ENCODE data around the gene ANKRD52.
A peak's percentile ranks its signal among the peaks of the same experiment; 100 is the strongest.
"Not testable (repeated sequence)": the region's sequence is repeated elsewhere in the genome, so short reads cannot be mapped to it uniquely, and the experiment has no call there.

Gene ANKRD52

DNA sequence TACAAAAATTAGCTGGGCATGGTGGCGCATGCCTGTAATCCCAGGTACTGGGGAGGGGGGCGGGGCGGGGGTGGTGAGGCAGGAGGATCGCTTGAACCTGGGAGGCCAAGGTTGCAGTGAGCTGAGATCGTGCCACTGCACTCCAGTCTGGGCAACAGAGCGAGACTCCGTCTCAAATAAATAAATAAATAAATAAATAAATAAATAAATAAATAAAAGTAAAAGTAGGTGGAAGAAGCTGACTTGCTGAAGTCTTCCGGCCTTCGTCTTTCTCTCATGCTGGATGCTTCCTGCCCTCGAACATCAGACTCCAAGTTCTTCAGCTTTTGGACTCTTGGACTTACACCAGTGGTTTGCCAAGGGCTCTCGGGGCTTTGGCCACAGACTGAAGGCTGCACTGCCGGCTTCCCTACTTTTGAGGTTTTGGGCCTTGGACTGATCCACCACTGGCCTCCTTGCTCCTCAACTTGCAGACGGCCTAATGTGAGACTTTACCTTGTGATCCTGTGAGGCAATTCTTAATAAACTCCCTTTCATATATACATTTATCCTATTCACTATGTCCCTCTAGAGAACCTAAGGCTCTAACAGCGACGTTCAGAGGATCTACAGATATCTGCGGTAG is 8.0 kb upstream of the ANKRD52 start:
- not testable (repeated sequence) for H3K27me3 ChIP-seq (ENCODE audit: control insufficient read depth, insufficient read depth, low read length); H3K4me1 ChIP-seq (ENCODE audit: control insufficient read depth, insufficient read depth, low read length)

DNA sequence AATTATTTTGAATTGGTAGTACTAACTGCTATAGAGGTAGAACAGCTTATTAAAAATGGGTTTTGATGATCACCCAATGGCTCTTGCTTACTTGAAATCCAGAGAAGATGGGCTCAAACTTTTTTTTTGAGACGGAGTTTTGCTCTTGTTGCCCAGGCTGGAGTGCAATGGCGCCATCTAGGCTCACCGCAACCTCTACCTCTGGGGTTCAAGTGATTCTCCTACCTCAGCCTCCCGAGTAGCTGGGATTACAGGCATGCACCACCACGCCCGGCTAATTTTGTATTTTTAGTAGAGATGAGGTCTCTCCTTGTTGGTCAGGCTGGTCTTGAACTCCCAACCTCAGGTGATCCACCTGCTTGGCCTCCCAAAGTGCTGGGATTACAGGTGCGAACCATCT is 4.8 kb upstream of the ANKRD52 start:
- not testable (repeated sequence) for H3K4me3 ChIP-seq (ENCODE audit: low read length); H3K9ac ChIP-seq (ENCODE audit: low read length); H3K27me3 ChIP-seq (ENCODE audit: control insufficient read depth, insufficient read depth, low read length); H3K36me3 ChIP-seq (ENCODE audit: control insufficient read depth, insufficient read depth, low read length); H3K27ac ChIP-seq (ENCODE audit: low read depth, low read length)
- H3K4me1 ChIP-seq (ENCODE audit: control insufficient read depth, insufficient read depth, low read length) = peaks cover 12% of the 10 kb centered on the region

More for the DNA sequence above, 8.0 kb upstream of the ANKRD52 start:
- Histone ChIP-seq H3K27ac (ENCODE audit: low read depth, low read length) (peak overlapping the region; percentile 95), H3K4me3 (ENCODE audit: low read length) (peak overlapping the region; percentile 77), H3K9ac (ENCODE audit: low read length) (peak overlapping the region; percentile 88)
- H3K36me3 ChIP-seq (ENCODE audit: control insufficient read depth, insufficient read depth, low read length) = not testable (repeated sequence)

DNA sequence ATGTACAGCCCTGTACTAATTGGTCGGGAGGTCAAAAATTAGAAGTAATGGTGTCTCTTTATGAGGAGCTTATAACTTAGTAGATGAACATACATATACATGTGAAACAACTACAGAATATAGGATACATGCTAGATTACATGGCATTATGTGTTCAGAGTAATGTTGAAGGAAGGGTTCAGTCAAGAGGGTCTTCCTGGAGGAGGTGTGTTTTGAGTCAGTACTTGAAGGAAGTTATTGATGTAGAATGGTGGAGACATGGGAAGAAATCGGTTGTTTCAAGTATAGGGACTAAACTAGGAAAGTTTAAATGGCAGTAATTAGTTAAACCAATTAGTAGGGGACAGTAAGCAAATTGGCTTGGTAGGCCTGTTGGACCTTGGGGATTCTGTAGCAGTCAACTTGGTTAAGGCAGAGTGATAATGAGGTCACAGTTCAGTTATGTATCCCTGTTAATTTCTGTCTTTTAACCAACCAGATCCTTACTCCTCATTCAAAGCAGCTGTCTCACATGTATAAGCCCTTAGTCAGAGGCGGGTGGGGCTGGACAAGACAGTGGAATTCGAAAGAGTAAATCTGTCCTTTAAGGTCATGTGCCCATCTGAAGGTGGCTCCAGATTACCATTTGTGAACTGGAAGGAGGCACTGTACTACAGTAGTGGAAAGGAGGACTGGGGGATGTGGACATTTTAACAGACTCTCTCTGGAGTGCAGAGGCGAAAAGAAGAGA is 3.5 kb upstream of the ANKRD52 start:
- no peak overlapping the region for H3K27ac ChIP-seq (ENCODE audit: low read depth, low read length)
- H3K36me3 ChIP-seq (ENCODE audit: control insufficient read depth, insufficient read depth, low read length) = no peaks in the 10 kb centered on the region
- H3K4me1 ChIP-seq (ENCODE audit: control insufficient read depth, insufficient read depth, low read length) = peaks cover 15% of the 10 kb centered on the region
- H3K9ac ChIP-seq (ENCODE audit: low read length) = no peak overlapping the region
- H3K4me3 ChIP-seq (ENCODE audit: low read length) = no peak overlapping the region
- H3K27me3 ChIP-seq (ENCODE audit: control insufficient read depth, insufficient read depth, low read length) = no peaks in the 10 kb centered on the region

DNA sequence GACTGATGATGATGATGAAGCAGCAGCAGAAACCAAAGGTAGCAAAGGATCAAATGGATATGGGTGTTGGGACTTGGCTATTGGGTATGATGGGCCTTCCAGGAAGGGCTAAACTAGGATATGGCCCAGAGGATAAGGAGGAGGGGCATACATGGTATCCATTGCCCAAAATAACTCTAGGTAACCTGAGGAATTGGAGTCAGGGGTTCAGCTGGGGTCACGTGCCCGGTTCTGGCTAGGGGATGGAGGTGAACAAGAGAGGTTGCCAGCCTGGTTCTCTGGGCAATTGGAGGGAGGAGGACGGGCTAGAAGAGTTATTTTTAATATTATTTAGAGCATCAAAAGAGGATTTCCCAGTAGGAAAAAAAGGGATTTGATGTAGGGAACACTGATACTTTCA is 2.7 kb upstream of the ANKRD52 start:
- Histone ChIP-seq H3K36me3 (ENCODE audit: control insufficient read depth, insufficient read depth, low read length) (no peaks in the 10 kb centered on the region), H3K27me3 (ENCODE audit: control insufficient read depth, insufficient read depth, low read length) (no peaks in the 10 kb centered on the region), H3K4me3 (ENCODE audit: low read length) (no peak overlapping the region), H3K9ac (ENCODE audit: low read length) (no peak overlapping the region), H3K4me1 (ENCODE audit: control insufficient read depth, insufficient read depth, low read length) (peaks cover 14% of the 10 kb centered on the region), H3K27ac (ENCODE audit: low read depth, low read length) (no peak overlapping the region)

DNA sequence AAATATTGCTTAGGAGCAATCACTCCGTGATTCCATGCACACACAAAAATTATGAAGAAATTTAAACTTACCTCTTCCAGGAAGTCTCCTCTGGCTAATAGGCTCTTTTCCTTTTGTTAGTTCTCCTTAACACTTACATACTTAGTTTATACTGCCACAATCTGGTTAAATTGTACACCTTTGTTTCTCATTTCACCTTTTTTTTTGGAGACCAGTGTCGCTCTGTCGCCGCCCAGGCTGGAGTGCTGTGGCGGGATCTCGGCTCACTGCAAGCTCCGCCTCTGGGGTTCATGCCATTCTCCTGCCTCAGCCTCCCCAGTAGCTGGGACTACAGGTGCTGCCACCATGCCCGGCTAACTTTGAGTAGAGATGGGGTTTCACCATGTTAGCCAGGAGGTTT is 2.2 kb upstream of the ANKRD52 start:
- Histone ChIP-seq H3K4me1 (ENCODE audit: control insufficient read depth, insufficient read depth, low read length) (peaks cover 14% of the 10 kb centered on the region), H3K27ac (ENCODE audit: low read depth, low read length) (no peak overlapping the region), H3K9ac (ENCODE audit: low read length) (no peak overlapping the region), H3K4me3 (ENCODE audit: low read length) (no peak overlapping the region), H3K36me3 (ENCODE audit: control insufficient read depth, insufficient read depth, low read length) (no peaks in the 10 kb centered on the region), H3K27me3 (ENCODE audit: control insufficient read depth, insufficient read depth, low read length) (no peaks in the 10 kb centered on the region)

DNA sequence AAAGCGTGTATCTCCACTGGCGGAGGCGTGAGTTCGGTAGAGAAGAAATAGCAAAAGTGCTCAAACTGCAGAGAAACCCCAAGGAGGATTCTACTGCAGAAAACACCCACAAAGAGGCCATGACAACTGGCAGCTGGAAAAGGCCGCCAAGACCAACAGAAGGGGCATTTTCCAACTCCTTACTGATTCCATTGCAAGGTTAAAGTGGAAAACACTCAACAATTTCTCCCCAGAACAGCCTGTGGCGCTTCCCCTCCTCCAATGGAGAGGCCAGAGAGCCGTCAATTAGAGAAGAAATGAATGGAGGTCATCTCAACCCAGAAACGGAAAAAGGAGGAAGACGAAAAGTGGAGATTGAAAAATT is 618 bp upstream of the ANKRD52 start:
- Histone ChIP-seq H3K4me3 (ENCODE audit: low read length) (peak overlapping the region; percentile 82), H3K9ac (ENCODE audit: low read length) (peak overlapping the region; percentile 46), H3K4me1 (ENCODE audit: control insufficient read depth, insufficient read depth, low read length) (peaks cover 14% of the 10 kb centered on the region), H3K36me3 (ENCODE audit: control insufficient read depth, insufficient read depth, low read length) (peaks cover 11% of the 10 kb centered on the region), H3K27ac (ENCODE audit: low read depth, low read length) (peak overlapping the region; percentile 92), H3K27me3 (ENCODE audit: control insufficient read depth, insufficient read depth, low read length) (no peaks in the 10 kb centered on the region)

DNA sequence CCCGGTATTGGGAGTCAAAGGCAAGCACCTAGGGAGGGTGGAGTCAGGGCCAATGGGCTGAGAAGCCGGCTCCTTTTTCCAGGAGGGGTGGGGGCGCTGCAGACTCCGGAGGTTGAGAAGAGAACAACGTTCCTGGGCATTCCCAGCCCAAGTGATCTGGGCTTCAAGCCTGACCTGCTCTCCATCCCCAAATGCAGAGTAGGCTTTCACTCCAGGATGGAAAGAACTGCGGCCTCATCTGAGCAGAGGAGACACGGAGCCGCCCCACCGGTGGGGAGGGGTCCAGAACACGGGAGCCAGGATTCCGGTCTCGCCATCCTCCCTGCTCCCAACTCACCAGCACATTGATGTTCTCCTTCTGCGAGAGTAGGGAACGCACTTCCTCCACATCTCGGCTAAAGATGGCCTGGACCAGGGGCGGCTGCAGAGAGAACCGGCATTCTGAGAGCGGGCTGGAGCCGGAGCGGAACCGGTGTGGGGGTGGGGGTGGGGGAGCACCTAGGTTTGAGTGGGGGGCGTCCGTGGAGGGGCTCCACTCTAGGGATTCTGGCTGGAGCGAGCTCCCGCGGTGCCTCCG is 605 bp downstream of the ANKRD52 start:
- H3K27me3 ChIP-seq (ENCODE audit: control insufficient read depth, insufficient read depth, low read length) = no peaks in the 10 kb centered on the region
- peak overlapping the region; percentile 61 for H3K4me3 ChIP-seq (ENCODE audit: low read length)
- peaks cover 23% of the 10 kb centered on the region for H3K36me3 ChIP-seq (ENCODE audit: control insufficient read depth, insufficient read depth, low read length)
- peak overlapping the region; percentile 83 for H3K27ac ChIP-seq (ENCODE audit: low read depth, low read length)
- peak overlapping the region; percentile 32 for H3K9ac ChIP-seq (ENCODE audit: low read length)
- H3K4me1 ChIP-seq (ENCODE audit: control insufficient read depth, insufficient read depth, low read length) = peaks cover 14% of the 10 kb centered on the region

DNA sequence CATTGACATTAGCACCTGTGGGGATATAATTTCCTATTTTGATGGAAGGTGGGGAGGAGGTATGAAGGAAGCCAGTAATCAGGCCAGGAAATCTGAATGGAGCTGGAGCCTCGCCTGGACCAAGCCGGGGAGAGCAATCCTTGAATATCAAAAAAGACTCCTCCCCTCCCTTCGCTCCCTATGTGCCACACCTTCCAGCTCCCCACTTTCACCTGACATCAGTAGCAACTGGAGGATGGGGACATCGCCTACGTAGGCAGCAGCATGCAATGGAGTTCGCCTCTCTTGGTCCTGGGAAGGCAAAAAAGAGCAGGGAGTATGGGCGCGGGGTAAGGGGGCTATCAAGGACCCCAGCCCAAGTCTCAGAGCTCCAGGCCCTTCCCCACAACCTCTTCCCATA is 1.1 kb downstream of the ANKRD52 start:
- Histone ChIP-seq H3K9ac (ENCODE audit: low read length) (peak overlapping the region; percentile 26), H3K4me3 (ENCODE audit: low read length) (peak overlapping the region; percentile 61), H3K27me3 (ENCODE audit: control insufficient read depth, insufficient read depth, low read length) (no peaks in the 10 kb centered on the region), H3K4me1 (ENCODE audit: control insufficient read depth, insufficient read depth, low read length) (peaks cover 14% of the 10 kb centered on the region), H3K36me3 (ENCODE audit: control insufficient read depth, insufficient read depth, low read length) (peaks cover 29% of the 10 kb centered on the region), H3K27ac (ENCODE audit: low read depth, low read length) (no peak overlapping the region)

DNA sequence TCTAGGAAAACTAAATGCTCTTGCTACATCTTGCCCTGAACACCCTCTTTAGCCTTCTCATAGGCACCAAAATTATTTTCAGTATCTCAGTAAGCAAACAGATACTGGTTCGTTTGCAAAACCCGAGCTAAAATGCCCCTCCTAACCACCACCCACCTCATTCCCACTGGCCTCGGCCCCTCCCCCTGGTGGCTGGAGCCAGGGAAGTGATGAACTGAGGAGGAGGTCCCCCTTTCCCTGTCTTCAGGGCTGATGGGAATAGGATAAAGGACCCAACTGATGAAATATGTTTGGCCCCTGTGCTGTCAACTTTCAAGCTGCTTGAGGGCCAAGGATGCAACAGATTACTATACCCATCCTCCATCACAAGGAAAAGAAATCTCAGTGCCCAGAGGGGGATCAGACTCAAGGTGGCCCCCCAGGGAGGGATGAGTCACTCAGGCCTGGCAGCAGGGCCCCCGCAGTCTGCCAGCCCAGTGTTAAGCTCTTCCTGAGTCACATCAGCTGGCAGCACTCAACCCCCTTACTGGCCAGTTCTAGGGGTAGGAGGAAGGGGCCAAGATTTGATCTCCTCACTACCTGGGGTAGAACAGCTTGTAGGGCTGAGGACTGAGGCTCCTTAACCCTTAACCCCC is 1.7 kb downstream of the ANKRD52 start:
- Histone ChIP-seq H3K4me1 (ENCODE audit: control insufficient read depth, insufficient read depth, low read length) (peaks cover 14% of the 10 kb centered on the region), H3K4me3 (ENCODE audit: low read length) (peak overlapping the region; percentile 61), H3K27me3 (ENCODE audit: control insufficient read depth, insufficient read depth, low read length) (no peaks in the 10 kb centered on the region), H3K27ac (ENCODE audit: low read depth, low read length) (no peak overlapping the region), H3K9ac (ENCODE audit: low read length) (no peak overlapping the region), H3K36me3 (ENCODE audit: control insufficient read depth, insufficient read depth, low read length) (peaks cover 34% of the 10 kb centered on the region)

DNA sequence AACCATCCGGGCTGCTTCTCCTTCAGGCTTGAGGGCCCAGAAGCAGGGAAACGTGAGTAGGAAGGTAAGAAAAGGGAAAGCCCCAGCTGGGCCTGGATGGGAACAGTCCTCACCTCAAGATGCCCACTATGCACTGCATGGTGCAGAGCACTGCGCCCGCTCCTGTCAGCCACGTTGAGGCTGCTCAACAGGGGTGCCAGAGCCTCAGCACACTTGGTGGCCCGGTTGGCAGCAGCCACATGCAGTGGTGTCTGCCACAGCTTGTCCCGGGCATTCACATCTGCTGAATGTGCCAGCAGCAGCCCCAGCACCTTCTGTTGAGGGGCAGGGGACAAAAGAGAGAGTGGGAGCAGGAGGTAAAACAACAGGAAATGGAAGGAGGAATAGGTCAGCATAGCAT is 2.5 kb downstream of the ANKRD52 start:
- Histone ChIP-seq H3K4me3 (ENCODE audit: low read length) (no peak overlapping the region), H3K27me3 (ENCODE audit: control insufficient read depth, insufficient read depth, low read length) (no peaks in the 10 kb centered on the region), H3K4me1 (ENCODE audit: control insufficient read depth, insufficient read depth, low read length) (peaks cover 14% of the 10 kb centered on the region), H3K27ac (ENCODE audit: low read depth, low read length) (no peak overlapping the region), H3K36me3 (ENCODE audit: control insufficient read depth, insufficient read depth, low read length) (peaks cover 34% of the 10 kb centered on the region), H3K9ac (ENCODE audit: low read length) (no peak overlapping the region)

DNA sequence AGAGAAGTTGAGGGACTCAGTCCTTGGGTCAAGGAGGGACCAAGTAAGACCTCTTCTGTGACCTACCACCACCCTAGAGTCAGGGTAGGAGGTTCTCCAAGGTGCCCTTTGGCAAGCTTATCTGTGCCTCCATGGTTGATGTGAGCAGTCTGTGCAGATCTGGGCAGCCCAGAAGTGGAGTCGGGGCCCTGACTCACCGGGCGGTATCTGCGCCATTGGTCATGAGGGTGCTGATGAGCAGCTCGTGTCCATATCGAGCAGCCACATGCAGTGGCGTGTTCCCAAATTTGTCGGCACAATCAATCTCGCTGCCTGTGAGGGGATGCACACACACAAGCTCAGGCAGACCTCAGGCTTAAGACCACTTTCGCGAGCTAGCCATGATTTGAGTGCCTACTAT is 5.1 kb downstream of the ANKRD52 start:
- Histone ChIP-seq H3K4me1 (ENCODE audit: control insufficient read depth, insufficient read depth, low read length) (peaks cover 9% of the 10 kb centered on the region), H3K4me3 (ENCODE audit: low read length) (no peak overlapping the region), H3K9ac (ENCODE audit: low read length) (no peak overlapping the region), H3K27ac (ENCODE audit: low read depth, low read length) (no peak overlapping the region), H3K27me3 (ENCODE audit: control insufficient read depth, insufficient read depth, low read length) (no peaks in the 10 kb centered on the region), H3K36me3 (ENCODE audit: control insufficient read depth, insufficient read depth, low read length) (peaks cover 49% of the 10 kb centered on the region)

DNA sequence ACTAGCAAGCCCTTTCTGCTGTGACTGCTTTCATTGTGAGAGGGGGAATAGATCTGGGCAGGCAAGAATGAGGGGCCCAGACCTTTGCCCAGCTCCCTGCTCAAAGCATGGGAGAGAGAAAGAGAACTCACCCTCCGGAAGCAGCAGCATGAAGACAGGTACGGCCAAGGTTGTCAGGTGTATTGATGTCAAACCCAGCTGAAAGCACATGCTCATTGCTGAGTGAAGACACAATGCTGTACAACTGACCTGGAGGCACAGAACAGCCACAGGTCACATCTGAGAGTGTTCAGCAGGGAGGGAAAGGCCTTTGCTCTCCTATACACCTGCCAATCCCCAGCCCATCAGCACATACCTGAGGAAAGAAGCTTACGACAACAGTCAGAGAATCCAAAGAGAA is 5.5 kb downstream of the ANKRD52 start:
- Histone ChIP-seq H3K4me1 (ENCODE audit: control insufficient read depth, insufficient read depth, low read length) (peaks cover 9% of the 10 kb centered on the region), H3K27me3 (ENCODE audit: control insufficient read depth, insufficient read depth, low read length) (no peaks in the 10 kb centered on the region), H3K27ac (ENCODE audit: low read depth, low read length) (no peak overlapping the region), H3K9ac (ENCODE audit: low read length) (no peak overlapping the region), H3K4me3 (ENCODE audit: low read length) (no peak overlapping the region), H3K36me3 (ENCODE audit: control insufficient read depth, insufficient read depth, low read length) (peaks cover 53% of the 10 kb centered on the region)
